Neural progenitor cell (in vitro differentiated cells): ENCODE data around the gene GDF11.

Experiments
- CTCF ChIP-seq: fragments of 200-600 bp; sonication (generic); IDR thresholded peaks from 2 replicates; pipeline ENCODE4 v1.5.1; 2017; ENCODE audit warnings: antibody characterized with exemption, mild to moderate bottlenecking
- EZH2 ChIP-seq: fragments of 200-600 bp; sonication (generic); IDR thresholded peaks from 2 replicates; pipeline ENCODE4 v1.6.1; 2017; ENCODE audit warnings: antibody characterized with exemption, mild to moderate bottlenecking, moderate library complexity

- TF ChIP-seq CTCF (no peak), EZH2 (no peak)
Measured at GRCh38 chr12:55741931-55742680, 816 bp upstream of the GDF11 start.
